Activated T-cell treated with anti-CD3 and anti-CD28 coated beads for 24 hours (primary cell): Measurements from ENCODE around the gene TRHDE.

ENCODE experiments used
- DNase-seq: peaks from one replicate; pipeline ENCODE4 v3.0.0-alpha.2; 2020; ENCODE audit warnings: low read depth

The TRHDE gene

DNA sequence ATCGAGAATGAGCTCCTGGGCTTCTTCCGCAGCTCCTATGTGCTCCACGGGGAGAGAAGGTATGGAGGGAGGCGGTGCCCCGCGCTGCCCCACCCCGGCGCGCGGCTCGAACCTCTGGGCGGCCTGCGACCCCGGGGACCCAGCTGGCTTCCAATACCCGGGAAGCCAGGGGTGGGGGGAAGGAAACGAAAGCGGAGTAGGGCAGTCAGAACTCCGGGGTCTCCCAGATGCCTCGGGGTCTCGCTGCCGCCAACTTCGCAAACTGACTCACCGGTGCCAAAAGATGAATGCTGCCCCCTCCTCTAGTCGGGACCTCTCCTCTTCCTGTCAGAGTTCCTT lies 1.3 kb downstream of the TRHDE start:
- no peak for DNase-seq

DNA sequence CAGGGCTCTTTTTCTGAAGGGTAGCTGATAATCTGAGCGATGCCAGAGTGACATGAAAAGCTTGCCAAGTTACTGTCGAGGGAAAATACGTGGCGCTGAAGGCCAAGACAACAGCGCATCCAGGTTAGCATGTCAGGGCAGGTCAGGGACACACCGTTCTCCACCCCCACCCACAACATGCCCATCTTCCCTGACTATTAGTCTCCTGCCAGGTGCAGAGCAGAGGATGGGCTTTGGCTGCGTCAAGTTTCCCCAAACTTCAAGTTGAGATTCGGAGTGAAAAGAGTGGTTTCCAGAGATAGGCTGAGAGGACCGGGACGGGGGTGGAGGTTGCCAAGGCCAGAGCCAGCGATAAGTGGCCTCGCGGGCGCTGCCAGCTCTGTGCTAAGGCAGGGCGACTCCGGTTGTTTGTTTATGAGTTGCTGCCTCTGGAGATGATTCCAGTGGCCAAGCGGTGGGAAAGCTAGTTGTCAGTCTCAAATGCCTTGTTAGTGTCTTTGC lies 1.7 kb downstream of the TRHDE start:
- DNase-seq: no peak

DNA sequence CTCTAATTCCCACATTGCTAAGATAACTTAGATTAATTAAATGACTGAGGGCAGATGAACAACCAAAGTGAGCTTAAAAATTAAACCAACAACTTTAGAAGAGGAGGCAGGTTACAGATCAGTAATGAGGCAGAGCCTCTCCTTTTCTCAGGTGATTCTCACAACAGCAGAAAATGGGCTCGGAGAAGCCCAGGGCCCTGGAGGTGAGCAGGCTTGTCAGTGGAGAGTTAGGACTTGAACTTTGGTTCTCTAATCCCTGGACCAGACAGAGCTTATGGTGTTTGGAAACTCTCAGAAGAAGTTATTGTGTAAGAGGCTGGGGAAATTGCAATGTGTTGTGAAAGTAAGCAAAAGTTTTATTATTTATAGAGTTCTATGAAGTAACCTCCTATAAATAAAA lies 2.8 kb downstream of the TRHDE start:
- no peak for DNase-seq

DNA sequence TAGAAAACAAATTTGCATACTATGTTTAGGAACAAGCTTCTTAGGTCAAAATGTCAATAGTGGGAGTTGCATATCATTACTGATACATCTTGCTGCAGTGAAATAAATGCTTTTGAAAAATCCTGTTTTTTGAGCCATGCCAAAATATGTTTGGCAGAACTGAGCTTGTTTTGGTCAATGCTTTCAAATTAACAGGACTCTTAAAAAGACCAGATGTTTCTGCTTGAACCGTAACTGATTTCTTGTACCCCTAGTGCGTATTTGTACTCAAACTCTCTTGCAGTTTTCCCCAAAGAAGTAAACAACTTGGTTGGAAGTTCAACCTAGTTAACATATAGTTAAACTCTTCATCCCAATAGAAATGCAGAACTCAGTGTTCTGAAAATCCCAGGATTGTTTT lies 3.4 kb downstream of the TRHDE start:
- no peak for DNase-seq

DNA sequence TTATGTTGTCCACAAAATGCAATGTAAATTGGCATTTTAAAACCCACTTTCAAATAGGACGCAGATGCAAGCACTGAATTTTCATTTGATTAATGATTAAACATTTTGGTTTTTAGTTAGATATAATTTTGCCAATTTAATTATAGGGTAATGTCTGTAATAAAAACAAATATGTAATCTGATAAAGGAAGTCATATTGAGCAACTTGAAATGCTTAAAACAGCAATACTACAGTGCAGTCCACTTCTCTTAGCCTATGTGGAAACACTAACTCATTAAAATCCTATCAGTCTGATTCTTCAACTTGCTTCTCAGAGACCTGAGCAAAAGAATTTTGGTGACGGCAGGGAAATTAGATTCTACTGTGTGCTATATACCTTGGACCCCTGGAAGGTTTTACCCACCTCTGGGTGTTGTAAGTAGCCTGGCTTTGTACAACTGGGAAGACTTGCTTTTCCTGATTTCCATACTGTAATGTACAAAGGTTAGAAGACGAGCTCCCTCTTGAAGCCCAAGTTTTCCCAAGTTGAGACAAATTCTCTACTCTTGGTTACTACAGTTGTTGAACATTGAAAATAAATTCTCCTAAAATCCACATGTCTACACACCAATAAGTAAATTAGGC lies 4.1 kb downstream of the TRHDE start:
- DNase-seq: no peak

DNA sequence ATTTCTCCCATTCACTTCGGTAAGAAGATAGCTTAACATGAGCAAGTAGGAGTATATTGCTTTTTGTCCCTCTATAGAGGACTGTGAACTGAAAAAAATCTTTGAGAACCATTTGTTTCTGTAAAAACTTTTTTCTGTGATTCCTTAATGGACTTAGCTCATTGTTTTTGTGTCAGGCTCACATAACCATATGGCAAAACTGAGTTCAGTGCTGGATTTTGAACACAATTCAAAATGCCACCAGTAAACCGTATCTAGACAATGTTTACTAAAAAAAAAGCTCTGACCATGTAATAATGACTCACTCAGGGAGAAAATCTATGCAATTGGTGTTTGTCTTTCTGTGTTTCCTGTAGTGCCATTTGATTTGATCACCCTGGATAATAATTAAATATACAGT lies 5.2 kb downstream of the TRHDE start:
- no peak for DNase-seq

DNA sequence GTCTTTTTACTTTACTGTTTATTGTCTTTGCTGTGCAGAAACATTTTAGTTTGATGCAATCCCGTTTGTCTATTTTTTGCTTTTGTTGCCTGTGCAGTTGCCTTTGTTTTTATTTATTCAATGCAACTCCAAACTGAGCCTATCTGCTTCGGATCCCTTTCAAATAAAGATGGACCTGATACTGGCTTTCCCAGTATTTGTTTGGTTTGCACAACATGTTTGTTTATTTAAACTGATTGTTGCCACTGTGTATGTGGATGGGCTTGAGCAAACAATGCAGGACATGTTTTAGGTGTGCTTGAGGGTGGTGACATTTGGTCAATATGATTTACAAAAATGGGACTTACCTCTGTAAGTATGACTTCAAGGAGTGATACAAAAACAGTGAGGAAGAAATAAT lies 6.7 kb downstream of the TRHDE start:
- DNase-seq: no peak

DNA sequence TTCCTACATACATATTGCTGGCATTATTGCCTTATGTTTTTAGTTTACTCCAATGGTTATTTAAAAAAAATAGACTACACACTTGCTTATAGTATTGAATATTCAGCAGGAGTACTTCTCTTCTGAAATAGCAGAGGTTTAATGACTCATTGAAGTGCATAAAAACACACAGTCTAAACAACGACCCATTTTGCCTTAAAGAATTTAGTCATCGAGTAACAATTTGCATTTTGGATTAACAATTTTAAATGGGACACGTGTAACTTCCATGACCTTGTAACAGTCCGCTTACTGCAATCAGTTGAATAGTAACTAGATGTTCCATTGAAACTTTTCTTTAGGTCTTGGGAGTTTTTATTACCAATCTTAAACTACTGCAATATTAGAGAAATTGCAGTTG lies 9.0 kb downstream of the TRHDE start:
- DNase-seq: no peak

DNA sequence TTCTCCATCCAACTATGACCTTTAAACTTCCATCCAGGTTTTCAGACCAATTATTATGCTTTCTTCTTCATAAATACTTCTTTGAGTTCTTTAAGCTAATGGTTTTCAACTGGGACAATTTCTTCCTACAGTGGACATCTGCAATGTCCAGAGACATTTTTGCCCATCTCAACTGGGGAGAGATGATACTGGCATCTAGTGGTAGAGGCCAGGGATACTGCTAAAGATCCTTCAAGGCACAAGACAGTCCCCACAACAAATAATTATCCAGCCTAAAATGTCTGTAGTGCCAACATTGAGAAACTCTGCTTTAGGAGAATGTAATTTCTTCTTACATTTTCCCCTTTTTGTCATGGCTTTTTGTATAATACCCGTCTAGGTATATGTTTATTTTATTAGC lies 10.6 kb downstream of the TRHDE start:
- no peak for DNase-seq

DNA sequence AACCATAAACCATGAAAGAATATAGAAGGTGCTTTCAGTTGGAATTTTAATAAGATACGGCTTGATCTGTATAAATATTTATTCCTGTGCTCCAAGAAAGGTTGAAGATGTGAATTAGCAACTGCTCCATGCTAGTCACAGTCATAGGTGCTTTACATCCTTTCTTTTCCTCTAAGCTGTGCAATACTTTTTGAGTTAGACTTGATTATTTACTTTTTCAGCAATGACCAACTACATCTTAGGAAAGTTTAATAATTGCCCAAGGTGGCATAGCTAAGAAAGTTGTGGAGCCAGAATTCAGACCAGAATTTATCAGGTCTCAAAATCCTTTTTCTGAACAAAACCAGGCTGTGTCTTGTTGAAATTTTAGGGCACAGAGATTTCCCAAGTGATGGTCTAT lies 13.7 kb downstream of the TRHDE start:
- no peak for DNase-seq

DNA sequence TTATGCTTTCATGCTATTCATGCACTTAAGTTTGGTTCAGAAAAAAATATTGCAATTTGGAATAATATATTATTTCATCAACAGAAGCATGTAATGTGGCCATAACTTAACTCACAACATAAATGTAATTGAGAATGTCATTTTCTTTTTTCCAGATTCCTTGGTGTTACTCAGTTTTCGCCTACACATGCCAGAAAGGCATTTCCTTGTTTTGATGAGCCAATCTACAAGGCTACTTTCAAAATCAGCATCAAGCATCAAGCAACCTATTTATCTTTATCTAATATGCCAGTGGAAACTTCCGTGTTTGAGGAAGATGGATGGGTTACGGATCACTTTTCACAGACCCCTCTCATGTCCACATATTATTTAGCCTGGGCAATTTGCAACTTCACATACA lies 14.4 kb downstream of the TRHDE start:
- DNase-seq: no peak

DNA sequence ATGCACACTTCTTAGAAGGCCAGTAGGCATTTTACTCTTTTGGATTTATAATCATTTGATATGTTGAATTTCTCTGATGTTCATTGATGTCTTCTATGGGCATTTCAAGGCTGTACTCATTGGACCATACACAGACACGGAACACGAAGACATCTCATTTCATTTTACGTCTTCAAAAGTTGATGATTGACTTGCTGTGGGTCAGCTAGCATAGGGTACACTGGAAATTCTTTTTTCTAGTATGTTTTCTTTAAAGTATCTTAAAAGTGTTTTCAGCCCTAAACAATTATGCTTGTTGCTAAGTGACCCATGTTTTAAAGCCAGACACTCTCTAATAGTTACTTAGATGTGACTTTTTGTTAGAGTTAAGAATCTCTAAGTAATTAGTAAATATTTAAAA lies 16.3 kb downstream of the TRHDE start:
- no peak for DNase-seq

DNA sequence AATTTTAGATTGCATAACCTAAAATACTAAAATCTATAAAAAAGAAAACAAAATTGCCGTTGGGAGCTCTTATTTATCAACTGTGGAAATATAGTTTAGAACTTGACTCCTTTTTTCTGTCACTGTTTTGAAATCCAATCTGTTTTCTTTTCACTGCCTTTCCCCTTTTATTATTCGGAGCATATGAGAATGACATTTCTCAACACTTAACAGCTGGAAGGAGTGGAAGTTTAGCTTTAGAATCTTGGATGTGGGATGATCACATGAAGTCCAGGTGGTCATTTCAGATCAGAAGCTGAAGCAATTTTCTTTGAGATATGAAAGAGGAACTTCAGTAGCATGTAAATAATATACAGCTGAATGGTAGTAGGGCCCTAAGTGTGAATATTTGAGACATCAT lies 16.7 kb downstream of the TRHDE start:
- no peak for DNase-seq

DNA sequence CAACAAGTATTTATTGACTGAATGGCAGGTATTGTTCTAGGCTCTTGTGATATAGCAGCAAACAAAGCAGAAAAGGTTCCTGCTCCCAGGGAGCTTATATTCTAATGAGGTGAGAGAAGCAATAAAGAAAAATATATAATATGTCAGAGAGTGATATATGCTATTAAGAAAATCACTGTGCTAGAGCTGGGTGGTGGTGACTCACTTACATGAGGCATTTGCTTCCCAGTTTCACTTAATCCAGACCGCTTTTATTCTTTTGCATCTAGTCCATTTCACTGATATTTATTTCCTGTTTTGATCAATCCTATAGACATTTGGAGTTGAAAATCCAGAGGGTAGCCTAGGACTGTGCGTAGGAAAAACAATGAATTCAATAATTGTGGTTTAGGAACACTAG lies 17.5 kb downstream of the TRHDE start:
- DNase-seq: no peak

DNA sequence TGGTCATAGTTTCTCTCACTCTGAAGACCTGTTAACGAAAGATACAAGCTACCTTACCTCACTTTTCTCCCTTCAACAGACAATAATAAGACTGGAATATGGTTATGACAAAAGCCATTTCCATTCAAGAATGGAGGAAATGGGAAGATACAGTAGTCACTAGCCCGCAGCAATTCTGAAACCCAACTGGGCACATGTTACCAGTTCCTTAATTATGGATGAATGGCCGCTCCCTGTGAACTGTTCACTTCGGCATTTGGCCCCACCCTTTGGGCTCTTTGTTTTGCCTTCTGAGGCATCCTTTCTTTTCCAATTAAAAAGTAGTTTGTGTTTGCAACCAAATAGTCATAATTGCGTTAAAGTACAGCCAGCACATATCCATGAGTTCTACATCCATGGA lies 19.0 kb downstream of the TRHDE start:
- DNase-seq: no peak

DNA sequence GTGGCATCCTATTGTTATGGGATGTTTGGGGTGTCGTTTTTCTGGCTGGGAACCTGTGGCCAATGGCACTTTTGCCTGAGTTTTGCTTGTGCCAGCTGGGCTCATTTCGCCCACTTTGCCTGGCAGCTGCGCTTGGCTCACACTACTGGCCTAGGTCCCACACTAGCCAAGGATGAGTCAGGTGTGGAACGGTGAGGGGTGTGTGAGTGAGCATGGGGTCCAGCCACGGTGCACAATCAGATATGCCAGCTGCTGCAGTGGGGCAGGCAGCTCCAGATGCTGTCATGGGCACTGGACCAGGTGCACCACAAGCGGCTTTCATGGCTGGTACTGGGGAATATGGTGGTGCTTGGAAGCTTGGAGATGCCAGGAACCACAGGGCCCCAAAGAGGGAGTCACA lies 21.5 kb downstream of the TRHDE start:
- no peak for DNase-seq

DNA sequence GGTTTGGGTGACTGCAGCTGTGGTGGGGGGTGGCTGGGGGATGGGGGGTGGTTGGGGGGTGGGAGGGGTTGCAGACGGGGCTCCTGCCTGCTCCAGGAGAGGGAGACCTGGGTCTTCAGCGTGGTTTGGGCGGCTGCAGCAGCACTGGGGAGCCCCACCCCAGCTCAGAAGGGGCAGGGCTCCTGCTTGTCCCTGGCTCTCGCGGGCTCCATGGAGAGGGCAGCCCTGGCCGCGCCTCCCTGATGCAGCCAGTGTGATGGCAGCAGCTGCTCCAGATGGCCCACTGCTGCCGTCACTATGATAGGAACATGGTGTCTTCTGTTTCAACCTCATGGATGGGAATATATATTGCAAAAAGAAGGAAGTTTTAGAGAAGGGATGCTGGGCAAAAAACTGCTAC lies 22.9 kb downstream of the TRHDE start:
- DNase-seq: no peak

DNA sequence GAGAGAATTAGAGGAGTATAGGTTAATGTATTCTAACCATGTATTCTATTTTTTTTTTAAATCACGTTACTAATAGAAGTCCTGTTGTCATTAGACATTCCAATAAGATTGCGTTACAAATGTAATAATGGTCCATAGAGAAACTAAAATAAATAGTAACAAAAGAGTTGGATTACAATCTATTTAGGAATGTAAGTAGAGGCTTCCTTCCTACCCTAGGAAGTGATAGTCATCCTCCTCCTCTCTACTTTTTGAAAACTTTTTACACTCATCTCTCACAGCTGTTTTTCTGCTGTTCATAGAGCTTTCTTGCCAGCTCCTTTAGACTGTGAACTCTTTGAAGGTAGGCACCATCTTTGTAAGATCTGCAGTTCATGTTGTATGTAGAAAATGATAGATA lies 23.6 kb downstream of the TRHDE start:
- DNase-seq: no peak

DNA sequence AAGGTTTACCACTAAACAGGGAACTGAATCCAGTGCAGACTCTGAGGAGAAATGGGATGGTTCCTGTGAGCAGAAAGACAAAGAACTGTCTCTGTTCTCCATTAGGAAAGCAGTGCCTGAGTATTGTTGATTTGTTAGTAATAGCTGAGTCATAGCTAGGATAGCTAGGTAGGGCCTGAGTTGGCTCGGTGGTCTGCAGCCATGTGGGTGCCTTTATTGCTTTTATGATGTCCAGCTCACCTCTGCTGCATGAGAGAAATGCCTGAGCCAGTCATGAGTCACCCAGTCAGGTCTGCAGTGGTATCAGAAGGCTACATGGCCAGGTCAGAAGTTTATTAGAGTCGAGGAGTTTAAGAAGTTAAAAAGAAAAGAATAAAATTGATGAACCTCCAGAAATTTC lies 24.2 kb downstream of the TRHDE start:
- no peak for DNase-seq

DNA sequence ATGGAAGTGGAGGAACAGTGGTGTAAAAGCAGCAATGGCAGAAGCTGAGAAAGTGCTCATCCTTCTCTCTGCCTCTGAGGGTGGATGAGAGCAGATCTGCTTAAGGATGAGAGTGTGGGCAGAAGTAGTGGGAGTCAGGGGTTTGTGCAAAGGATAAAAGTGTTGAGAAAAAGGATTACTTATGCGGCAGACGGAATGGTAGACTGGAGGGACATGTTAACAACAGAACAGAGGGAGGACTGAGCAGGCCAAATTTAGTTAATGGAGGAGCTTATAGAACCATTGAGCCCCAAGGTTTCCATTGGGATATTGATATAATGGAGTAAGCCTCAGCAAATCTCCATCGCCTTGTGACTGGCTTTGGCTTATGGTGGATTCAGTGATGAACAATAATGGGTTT lies 25.5 kb downstream of the TRHDE start:
- no peak for DNase-seq

DNA sequence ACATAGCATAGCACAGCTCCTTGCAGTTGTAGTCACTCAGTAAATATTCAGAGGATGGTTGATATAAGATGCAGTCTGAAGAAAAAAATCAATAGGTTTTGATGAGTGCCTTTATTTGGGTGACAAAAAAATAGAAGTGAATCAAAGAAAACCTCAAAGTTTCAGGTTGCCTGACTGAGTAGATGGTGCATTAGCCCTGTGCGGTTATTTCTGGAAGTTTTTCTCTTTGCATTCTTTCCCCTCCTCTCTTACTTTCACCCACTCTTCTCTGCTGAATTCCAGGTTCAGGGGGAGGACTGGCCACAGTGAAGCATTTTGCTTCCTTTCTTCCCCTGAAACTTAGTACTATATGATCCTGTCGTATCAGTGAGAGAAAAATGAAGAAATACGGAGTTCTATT lies 28.6 kb downstream of the TRHDE start:
- no peak for DNase-seq

DNA sequence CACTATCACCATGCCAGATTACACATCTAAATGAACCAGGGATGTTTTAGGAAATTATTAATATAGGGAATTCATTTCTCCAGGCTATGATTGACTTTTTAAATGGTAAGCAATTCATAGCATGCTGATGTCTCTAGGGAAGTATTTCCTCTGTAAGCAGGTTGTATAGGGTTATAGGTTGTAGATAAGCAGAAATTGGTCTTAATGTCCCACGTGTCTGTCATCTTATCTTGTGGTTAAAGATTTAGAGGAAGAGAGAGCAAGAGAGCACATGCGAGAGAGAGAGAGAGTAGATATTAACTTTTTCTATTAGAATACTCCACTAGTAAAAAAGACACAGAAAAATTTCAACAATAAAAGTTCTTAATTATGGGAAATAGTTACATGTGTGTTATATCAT lies 32.6 kb downstream of the TRHDE start:
- DNase-seq: no peak

DNA sequence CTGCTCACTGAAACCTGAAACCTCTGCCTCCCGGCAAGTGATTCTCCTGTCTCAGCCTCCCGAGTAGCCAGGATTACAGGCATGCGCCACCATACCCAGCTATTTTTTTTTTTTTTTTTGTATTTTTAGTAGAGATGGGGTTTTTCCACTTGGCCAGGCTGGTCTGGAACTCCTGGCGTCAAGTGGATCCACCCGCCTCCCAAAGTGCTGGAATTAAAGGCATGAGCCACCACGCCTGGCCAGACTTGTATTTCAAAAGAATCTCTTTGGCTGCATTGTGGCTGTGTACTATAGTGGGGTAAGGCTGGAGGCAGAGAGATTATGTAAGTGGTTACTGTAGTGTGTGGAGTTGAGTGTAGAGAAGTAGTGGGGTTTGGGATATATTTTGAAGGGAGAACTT lies 35.1 kb downstream of the TRHDE start:
- no peak for DNase-seq

DNA sequence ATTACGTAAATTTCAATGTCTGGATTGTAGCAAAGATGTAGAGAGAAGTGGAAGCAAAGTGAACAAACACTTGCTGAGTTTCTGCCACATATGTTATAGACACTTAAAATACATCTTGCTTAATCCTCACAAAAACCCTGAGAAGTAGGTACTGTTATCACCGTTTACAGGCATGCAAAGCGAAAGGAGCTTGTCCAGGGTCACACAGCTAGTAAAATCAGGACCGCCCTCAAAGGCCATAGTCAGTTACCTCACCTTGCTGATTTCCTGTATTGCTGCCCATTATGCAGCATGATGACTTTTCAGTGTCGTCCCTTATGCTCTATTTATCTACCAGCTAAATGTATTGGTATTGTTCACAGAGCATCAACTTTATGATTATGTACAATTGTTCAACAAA lies 39.8 kb downstream of the TRHDE start:
- no peak for DNase-seq

DNA sequence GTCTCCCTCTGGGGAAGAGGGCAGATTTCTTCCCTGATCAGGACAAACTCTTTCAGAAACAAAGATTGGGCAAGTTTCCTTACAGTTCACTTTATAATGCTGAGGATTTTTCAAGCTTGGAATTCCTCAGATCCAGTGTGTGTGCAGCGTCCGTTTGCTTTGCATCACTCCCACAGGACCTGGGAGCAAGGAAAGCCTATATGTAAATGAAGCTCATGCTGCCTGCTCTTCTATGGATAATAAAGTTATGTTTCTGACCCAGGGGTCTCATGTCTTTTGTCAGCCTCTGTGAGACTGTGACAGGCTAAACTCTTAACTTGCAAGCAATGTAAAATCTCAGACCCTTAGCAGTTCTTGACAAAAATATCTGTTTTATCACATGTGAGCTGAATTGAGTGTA lies 41.6 kb downstream of the TRHDE start:
- DNase-seq: no peak
